Lower leg skin (tissue), 3 donors: Measurements from ENCODE around the gene ZNF280A.

Source experiments
- CTCF ChIP-seq, 3 donors: fragments of 450-650 bp; IDR thresholded peaks; one replicate each; pipeline ENCODE4 v1.5.1; 2016; ENCODE audit warnings: antibody characterized with exemption in 3 of 3, mild to moderate bottlenecking in 3 of 3, moderate library complexity in 2 of 3
- POLR2A ChIP-seq, 2 donors: fragments of 450-650 bp; IDR thresholded peaks; one replicate each; pipeline ENCODE4 v1.6.1; 2016 to 2017; ENCODE audit warnings: antibody characterized with exemption in 2 of 2, mild to moderate bottlenecking in 1 of 2, moderate library complexity in 1 of 2

GRCh38 chr22:22488736-22489135 lies 31.3 kb downstream of the ZNF280A start:
- no peak for TF ChIP-seq CTCF (IDR thresholded peaks at IDR 0.05)
- no peak for TF ChIP-seq POLR2A (IDR thresholded peaks at IDR 0.05)
